Mesenchymal stem cell (in vitro differentiated cells and primary cell): ENCODE data around the gene LTBP2.

ENCODE experiments used
- DNase-seq: peaks from one replicate; pipeline ENCODE4 v3.0.0-alpha.2; 2013
- H2AFZ ChIP-seq: one replicate; pipeline ENCODE4 v1.6.1; 2013; ENCODE audit warnings: low read depth, mild to moderate bottlenecking, control low read depth, inconsistent platforms, low read length, moderate library complexity
- H2AK5ac ChIP-seq: 2 replicates; pipeline ENCODE4 v1.6.1; 2013; ENCODE audit warnings: low read length, moderate library complexity, mild to moderate bottlenecking, inconsistent platforms; ENCODE audit not compliant: severe bottlenecking
- H2BK120ac ChIP-seq: one replicate; pipeline ENCODE4 v1.6.1; 2013; ENCODE audit warnings: low read depth, mild to moderate bottlenecking, inconsistent platforms, low read length, moderate library complexity
- H2BK12ac ChIP-seq, 2 experiments: one replicate each; pipeline ENCODE4 v1.6.1; 2013; ENCODE audit warnings: inconsistent platforms in 2 of 2, low read length in 2 of 2, mild to moderate bottlenecking in 2 of 2, moderate library complexity in 2 of 2, control low read depth in 1 of 2
- H2BK15ac ChIP-seq: one replicate; pipeline ENCODE4 v1.6.1; 2013; ENCODE audit warnings: mild to moderate bottlenecking, low read depth, inconsistent platforms; ENCODE audit not compliant: poor library complexity, severe bottlenecking
- H2BK5ac ChIP-seq: 2 replicates; pipeline ENCODE4 v1.6.1; 2013; ENCODE audit warnings: low read depth, mild to moderate bottlenecking, low read length, control low read depth, inconsistent platforms; ENCODE audit not compliant: poor library complexity, severe bottlenecking
- H3K14ac ChIP-seq, 2 experiments: one replicate each; pipeline ENCODE4 v1.6.1; 2013; ENCODE audit warnings: inconsistent platforms in 2 of 2, low read length in 2 of 2, control low read depth in 1 of 2, mild to moderate bottlenecking in 1 of 2, moderate library complexity in 1 of 2
- H3K18ac ChIP-seq, 2 experiments: one replicate each; pipeline ENCODE4 v1.6.1; 2013; ENCODE audit warnings: inconsistent platforms in 2 of 2, low read length in 2 of 2, control low read depth in 1 of 2, low read depth in 1 of 2, mild to moderate bottlenecking in 1 of 2
- H3K23ac ChIP-seq, 2 experiments: one replicate each; pipeline ENCODE4 v1.6.1; 2013; ENCODE audit warnings: inconsistent platforms in 2 of 2, low read length in 2 of 2, mild to moderate bottlenecking in 2 of 2, moderate library complexity in 2 of 2, control low read depth in 1 of 2
- H3K27ac ChIP-seq: 2 replicates; pipeline ENCODE4 v1.5.1; 2013; ENCODE audit warnings: mild to moderate bottlenecking, moderate library complexity, low read length, control low read depth, inconsistent platforms; ENCODE audit not compliant: poor library complexity, severe bottlenecking
- H3K27me3 ChIP-seq, 2 experiments: 2 replicates each; pipeline versions ENCODE4 v1.6.1 to v1.7.0; 2013; ENCODE audit warnings: low read length in 2 of 2, mild to moderate bottlenecking in 2 of 2, moderate library complexity in 2 of 2, control low read depth in 1 of 2, inconsistent platforms in 1 of 2; ENCODE audit not compliant: control insufficient read depth in 1 of 2, insufficient read depth in 1 of 2
- H3K36me3 ChIP-seq, 2 experiments: 2 replicates each; pipeline versions ENCODE4 v1.6.1 to v1.7.0; 2013; ENCODE audit warnings: low read length in 2 of 2, control low read depth in 1 of 2, inconsistent platforms in 1 of 2, low read depth in 1 of 2, mild to moderate bottlenecking in 1 of 2; ENCODE audit not compliant: insufficient read depth in 2 of 2, control insufficient read depth in 1 of 2
- H3K4ac ChIP-seq, 2 experiments: one replicate each; pipeline ENCODE4 v1.6.1; 2013; ENCODE audit warnings: inconsistent platforms in 2 of 2, low read length in 2 of 2, mild to moderate bottlenecking in 2 of 2, moderate library complexity in 2 of 2, control low read depth in 1 of 2, low read depth in 1 of 2
- H3K4me1 ChIP-seq: 2 replicates; pipeline ENCODE4 v1.6.1; 2013; ENCODE audit warnings: low read depth, low read length, control low read depth; ENCODE audit not compliant: control insufficient read depth, insufficient read depth
- H3K4me2 ChIP-seq: 2 replicates; pipeline ENCODE4 v1.6.1; 2013; ENCODE audit warnings: low read length, mild to moderate bottlenecking, inconsistent platforms; ENCODE audit not compliant: poor library complexity, severe bottlenecking
- H3K4me3 ChIP-seq, 2 experiments: 2 replicates each; pipeline versions ENCODE4 v1.5.1 to v1.7.0; 2013; ENCODE audit warnings: low read length in 2 of 2, mild to moderate bottlenecking in 2 of 2, control low read depth in 1 of 2, low read depth in 1 of 2; ENCODE audit not compliant: insufficient read depth in 1 of 2
- H3K79me1 ChIP-seq: replicated peaks from 2 replicates; pipeline ENCODE4 v1.6.1; 2013; ENCODE audit warnings: mild to moderate bottlenecking, control low read depth, low read length, inconsistent platforms; ENCODE audit not compliant: poor library complexity, severe bottlenecking
- H3K9ac ChIP-seq: 2 replicates; pipeline ENCODE4 v1.7.0; 2013; ENCODE audit warnings: mild to moderate bottlenecking, low read length, moderate library complexity
- H3K9me3 ChIP-seq: 2 replicates; pipeline ENCODE4 v1.7.0; 2013; ENCODE audit warnings: mild to moderate bottlenecking, low read length; ENCODE audit not compliant: control insufficient read depth
- H4K8ac ChIP-seq: one replicate; pipeline ENCODE4 v1.6.1; 2013; ENCODE audit warnings: inconsistent platforms, mild to moderate bottlenecking, low read length, moderate library complexity
- H4K91ac ChIP-seq: one replicate; pipeline ENCODE4 v1.6.1; 2013; ENCODE audit warnings: mild to moderate bottlenecking, low read length, inconsistent platforms
- WGBS: methylation state at CpG from one replicate; pipeline ENCODE4 v1.1.7; 2013; ENCODE audit warnings: mixed read lengths; 5-methylcytosine and 5-hydroxymethylcytosine counted together

Gene LTBP2

DNA sequence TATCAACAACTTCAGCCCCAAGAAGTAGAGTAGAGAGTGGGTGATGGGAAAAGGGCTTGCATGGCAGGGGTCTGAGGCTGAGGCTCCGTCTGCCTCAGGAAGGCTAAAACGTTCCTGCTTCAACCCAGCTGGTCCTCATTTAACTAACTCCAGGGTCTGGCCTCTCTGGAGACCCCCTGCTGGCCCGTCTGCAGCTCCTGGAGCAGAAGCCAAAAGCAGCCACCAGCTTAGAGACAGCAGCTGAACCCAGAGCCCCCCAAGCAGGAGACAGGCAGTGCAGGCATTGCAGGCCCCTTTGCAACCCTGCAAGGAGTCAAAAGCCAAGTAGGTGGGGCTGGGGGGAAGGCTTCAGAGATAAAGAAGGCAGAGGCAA, 25.1 kb upstream of the LTBP2 start:
- H3K36me3 ChIP-seq: no peaks in the 10 kb centered on the region
- peak overlapping the region; percentile 71 to 75 for H3K18ac ChIP-seq
- H3K14ac ChIP-seq: peak overlapping the region in 1 of 2 experiments; percentile 43
- H3K4ac ChIP-seq: peak overlapping the region in 1 of 2 experiments; percentile 7
- H2BK12ac ChIP-seq: peak overlapping the region; percentile 23 to 59
- H3K4me2 ChIP-seq: no peak overlapping the region
- no peak overlapping the region for H3K9ac ChIP-seq
- peak overlapping the region; percentile 78 for H2BK15ac ChIP-seq
- H3K4me1 ChIP-seq: peaks cover 21% of the 10 kb centered on the region
- no peak overlapping the region for H3K4me3 ChIP-seq
- H4K8ac ChIP-seq: peak overlapping the region; percentile 57
- H2BK5ac ChIP-seq: no peak overlapping the region
- no peaks in the 10 kb centered on the region for H3K79me1 ChIP-seq
- H3K27ac ChIP-seq: no peak overlapping the region
- no peaks in the 10 kb centered on the region for H3K9me3 ChIP-seq
- WGBS: 29% methylated on average over 3 of the region's 3 CpGs
- peak overlapping the region; percentile 5 to 61 for H3K23ac ChIP-seq
- no peak overlapping the region for H2AFZ ChIP-seq
- peaks cover 0 to 10% of the 10 kb centered on the region in 2 experiments for H3K27me3 ChIP-seq
- no peak overlapping the region for H2BK120ac ChIP-seq
- H4K91ac ChIP-seq: peak overlapping the region; percentile 64
- peak overlapping the region; percentile 18 for H2AK5ac ChIP-seq
- DNase-seq: no peak

DNA sequence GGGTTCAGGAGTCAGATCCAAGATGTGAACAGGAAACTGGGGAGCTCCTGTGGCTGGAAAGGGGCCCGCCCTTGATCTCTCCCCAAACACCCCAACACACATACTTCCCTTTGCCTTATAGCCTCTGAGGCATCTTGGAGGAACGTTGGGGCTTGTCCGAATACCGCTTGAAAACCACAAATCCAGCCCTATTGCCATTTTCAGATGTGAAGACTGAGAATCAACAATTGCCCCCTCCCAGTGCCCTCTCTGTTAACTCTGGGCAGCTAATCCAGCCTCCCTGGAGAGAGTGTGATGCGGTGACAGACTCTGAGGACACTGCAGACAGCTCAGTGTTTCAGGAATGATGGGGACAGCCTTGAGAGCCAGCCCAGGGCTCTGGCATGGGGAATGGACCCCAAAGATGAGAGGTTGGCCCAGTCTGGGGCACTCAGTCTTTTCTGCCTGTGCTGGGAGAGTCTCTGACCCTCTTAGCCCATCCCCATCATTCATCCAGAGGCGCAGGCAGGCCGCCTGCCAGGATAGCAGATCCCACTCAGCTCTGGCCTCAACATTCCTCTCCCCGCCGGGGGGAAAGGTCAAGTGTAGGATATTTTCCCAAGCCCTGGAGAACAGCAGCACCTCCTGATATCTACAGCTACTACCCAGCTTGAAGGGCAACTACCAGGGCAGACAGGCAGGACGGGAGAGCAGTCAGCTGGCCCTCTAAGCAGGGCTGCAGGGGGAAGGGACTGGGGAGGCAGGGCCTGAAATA, 24.6 kb upstream of the LTBP2 start:
- Histone ChIP-seq H3K4ac (peak overlapping the region; percentile 7 to 38), H2BK120ac (no peak overlapping the region), H3K9me3 (no peaks in the 10 kb centered on the region), H2AK5ac (peak overlapping the region; percentile 18), H3K18ac (peak overlapping the region; percentile 71 to 75), H2BK12ac (peak overlapping the region; percentile 23 to 60), H3K79me1 (no peaks in the 10 kb centered on the region), H3K4me1 (peaks cover 24% of the 10 kb centered on the region), H3K23ac (peak overlapping the region in 1 of 2 experiments; percentile 61), H3K14ac (peak overlapping the region in 1 of 2 experiments; percentile 74), H2BK15ac (peak overlapping the region; percentile 45), H4K91ac (peak overlapping the region; percentile 64), H3K4me2 (no peak overlapping the region), H2BK5ac (no peak overlapping the region), H3K36me3 (no peaks in the 10 kb centered on the region), H3K4me3 (no peak overlapping the region), H4K8ac (no peak overlapping the region), H3K27ac (no peak overlapping the region), H2AFZ (no peak overlapping the region), H3K27me3 (peaks cover 0 to 10% of the 10 kb centered on the region in 2 experiments), H3K9ac (no peak overlapping the region)
- DNase-seq: peak; percentile 68
- WGBS: 75% methylated on average over 6 of the region's 10 CpGs

DNA sequence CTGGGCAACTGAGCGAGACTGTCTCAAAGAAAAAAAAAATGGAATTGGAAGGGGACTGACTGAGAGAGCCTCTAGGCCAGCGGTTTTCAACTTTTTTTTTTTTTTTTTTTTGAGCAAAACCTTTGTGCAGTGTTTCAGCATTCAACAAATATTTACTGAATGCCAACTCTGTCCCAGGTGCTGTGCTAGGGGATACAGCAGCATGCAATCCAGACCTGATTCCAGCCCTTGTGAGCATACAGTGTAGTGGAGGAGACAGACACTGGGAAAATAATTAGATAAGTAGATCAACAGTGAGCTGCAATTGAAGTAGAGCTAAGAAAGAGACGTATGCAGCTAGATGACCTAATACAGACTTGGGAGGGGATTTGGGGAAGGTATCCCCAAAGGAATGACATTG, 23.8 kb upstream of the LTBP2 start:
- no peak overlapping the region for H3K14ac ChIP-seq
- no peak overlapping the region for H2AFZ ChIP-seq
- H3K23ac ChIP-seq: no peak overlapping the region
- H3K36me3 ChIP-seq: no peaks in the 10 kb centered on the region
- no peak overlapping the region for H2BK15ac ChIP-seq
- H3K27me3 ChIP-seq: peaks cover 0 to 10% of the 10 kb centered on the region in 2 experiments
- H4K8ac ChIP-seq: no peak overlapping the region
- H2BK12ac ChIP-seq: peak overlapping the region in 1 of 2 experiments; percentile 59
- H2BK5ac ChIP-seq: no peak overlapping the region
- no peak overlapping the region for H2BK120ac ChIP-seq
- no peak for DNase-seq
- H3K18ac ChIP-seq: peak overlapping the region in 1 of 2 experiments; percentile 1
- no peak overlapping the region for H3K27ac ChIP-seq
- no peak overlapping the region for H3K4ac ChIP-seq
- H3K9me3 ChIP-seq: no peaks in the 10 kb centered on the region
- no peak overlapping the region for H3K4me3 ChIP-seq
- H2AK5ac ChIP-seq: no peak overlapping the region
- no peak overlapping the region for H3K4me2 ChIP-seq
- H4K91ac ChIP-seq: peak overlapping the region; percentile 1
- no peak overlapping the region for H3K9ac ChIP-seq
- H3K4me1 ChIP-seq: peaks cover 31% of the 10 kb centered on the region
- no peaks in the 10 kb centered on the region for H3K79me1 ChIP-seq
- WGBS: 86% methylated on average over 2 of the region's 3 CpGs

DNA sequence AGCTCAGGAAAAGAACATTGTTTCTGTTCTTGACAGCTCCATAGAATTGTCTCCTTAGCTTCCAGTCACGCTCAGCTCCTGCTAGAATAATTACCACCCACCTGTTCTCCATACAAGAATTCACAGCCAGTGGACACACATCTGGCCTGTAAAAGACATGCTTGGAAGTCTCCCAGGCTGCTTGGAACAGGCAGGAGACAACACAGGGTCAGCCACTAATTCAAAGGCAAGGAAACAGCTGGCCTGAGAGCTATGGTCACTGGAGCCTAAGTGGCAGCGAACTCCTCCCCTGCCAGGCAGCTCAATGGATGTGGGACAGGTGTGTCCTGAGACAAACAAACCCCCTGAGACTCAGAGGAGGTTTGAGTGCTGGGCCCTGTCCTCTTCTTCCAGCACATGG, 22.9 kb upstream of the LTBP2 start:
- H3K27me3 ChIP-seq: peaks cover 0 to 10% of the 10 kb centered on the region in 2 experiments
- H3K18ac ChIP-seq: no peak overlapping the region
- H3K27ac ChIP-seq: no peak overlapping the region
- no peak overlapping the region for H3K23ac ChIP-seq
- no peak overlapping the region for H4K8ac ChIP-seq
- WGBS: 74% methylated on average over 2 of the region's 2 CpGs
- no peak overlapping the region for H2AFZ ChIP-seq
- no peaks in the 10 kb centered on the region for H3K9me3 ChIP-seq
- H2AK5ac ChIP-seq: no peak overlapping the region
- no peak overlapping the region for H3K9ac ChIP-seq
- no peak overlapping the region for H2BK120ac ChIP-seq
- no peak overlapping the region for H2BK5ac ChIP-seq
- H3K4ac ChIP-seq: no peak overlapping the region
- H2BK15ac ChIP-seq: no peak overlapping the region
- no peak overlapping the region for H3K14ac ChIP-seq
- no peaks in the 10 kb centered on the region for H3K36me3 ChIP-seq
- H3K4me1 ChIP-seq: peaks cover 33% of the 10 kb centered on the region
- H4K91ac ChIP-seq: no peak overlapping the region
- H3K4me3 ChIP-seq: no peak overlapping the region
- H3K79me1 ChIP-seq: no peaks in the 10 kb centered on the region
- no peak for DNase-seq
- H2BK12ac ChIP-seq: peak overlapping the region; percentile 38 to 61
- no peak overlapping the region for H3K4me2 ChIP-seq
